Superior temporal gyrus (tissue), 1 donor: ENCODE measurements around the gene RAI2.

ENCODE experiments used
- DNase-seq: peaks from one replicate; pipeline ENCODE4 v3.0.0-alpha.2; 2016; ENCODE audit errors: extremely low spot score

The RAI2 gene

DNA sequence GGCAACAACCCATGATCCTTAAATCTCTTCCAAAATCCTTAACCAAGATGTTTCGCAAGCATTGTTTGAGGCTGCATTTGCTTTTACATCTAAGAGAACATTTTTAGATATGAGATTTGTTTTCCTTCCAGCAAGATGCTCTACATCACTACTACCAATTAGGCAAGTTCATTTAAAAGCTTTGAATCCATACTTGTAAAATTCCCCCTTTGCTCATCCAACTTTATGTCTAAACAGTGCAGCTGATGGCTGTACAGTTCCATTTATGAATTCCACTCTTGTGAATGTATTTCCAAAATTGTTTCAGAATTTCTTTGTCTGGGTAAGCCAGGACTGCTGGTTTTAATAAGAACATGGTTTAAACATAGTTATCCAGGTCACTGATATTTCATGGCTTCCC, 31.5 kb downstream of the RAI2 start:
- peak; percentile 12 for DNase-seq

DNA sequence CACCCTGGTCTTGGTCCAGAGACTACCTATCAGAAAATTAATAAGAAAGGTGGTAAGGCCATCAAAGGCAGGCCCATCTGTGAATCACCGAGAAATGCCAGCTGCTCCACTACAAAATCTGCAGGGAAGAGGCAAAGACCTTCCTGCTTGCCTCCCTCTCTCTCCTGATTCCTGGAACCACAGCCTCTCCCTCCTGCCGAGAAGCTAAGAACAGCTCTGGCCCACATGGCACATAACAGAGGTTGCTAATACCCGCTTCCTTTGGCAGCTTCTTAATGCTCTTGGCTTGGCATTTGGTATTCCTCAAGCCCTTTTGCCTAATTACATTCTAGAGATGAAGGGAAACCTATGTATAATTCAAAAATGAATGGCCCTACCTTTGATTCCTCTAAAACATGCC, 32.9 kb downstream of the RAI2 start:
- DNase-seq, result no peak

- DNase-seq, result no peak
Observed at GRCh38 chrX:17826609-17827496, 34.2 kb downstream of the RAI2 start.

DNA sequence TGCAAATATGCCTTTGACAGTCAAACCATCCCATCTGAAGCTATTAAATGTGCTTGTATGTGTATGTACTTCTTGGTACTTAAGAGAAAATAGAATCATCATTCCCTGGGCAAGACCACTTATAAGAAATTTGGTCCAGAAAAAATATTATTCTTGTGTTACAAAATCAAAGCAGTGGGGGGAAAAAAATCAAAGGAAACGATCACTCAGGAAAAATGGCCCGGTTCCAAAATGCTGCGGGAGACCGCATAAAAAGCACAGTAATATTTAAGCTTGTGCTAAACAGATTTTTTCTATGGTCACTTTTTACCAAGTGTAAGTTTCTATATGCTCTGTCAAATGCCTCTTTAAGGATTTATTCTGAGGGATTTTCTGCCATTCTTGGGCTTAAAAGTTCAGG, 36.1 kb downstream of the RAI2 start:
- DNase-seq, result no peak

GRCh38 chrX:17822351-17822750, 38.7 kb downstream of the RAI2 start:
- DNase-seq, result no peak

DNA sequence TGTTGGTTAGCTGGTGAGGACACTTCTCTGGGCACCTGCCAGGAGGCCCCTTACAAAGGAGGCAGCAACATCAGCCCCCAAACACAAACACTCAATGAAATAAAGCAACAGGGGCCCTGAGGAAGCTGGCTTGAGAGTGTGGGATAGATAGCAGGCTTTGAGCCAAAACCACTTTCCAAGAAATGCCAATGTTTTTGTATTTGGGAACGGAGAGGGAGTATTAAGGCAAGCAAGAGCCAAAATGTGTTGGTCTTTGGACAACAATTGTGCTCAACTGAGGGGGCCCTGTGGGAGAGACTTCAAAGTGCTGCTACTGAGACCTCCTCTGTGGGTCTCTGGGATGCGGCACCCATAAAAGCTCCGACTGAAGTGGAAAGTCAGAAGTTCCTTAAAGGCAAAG, 41.0 kb downstream of the RAI2 start:
- no peak for DNase-seq

DNA sequence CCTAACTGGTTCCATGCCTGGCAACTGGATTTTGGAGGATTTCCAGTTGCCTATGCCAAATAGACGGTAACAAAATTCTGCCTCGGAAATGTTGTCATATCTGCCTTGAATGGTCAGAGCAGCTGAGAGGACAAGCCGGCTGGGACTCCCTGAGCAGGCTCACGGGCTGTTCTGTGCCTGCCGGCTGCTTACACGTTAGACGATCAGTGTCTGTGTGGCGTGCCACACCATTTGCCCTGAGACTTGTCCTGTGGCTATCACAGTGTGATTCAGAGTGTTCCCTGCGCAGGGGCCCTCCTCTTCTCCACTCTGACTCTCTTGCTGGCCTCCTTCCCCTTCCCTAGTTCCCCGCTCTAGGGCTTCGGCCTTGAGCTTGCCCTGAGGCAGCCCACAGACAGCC, 42.4 kb downstream of the RAI2 start:
- no peak for DNase-seq

DNA sequence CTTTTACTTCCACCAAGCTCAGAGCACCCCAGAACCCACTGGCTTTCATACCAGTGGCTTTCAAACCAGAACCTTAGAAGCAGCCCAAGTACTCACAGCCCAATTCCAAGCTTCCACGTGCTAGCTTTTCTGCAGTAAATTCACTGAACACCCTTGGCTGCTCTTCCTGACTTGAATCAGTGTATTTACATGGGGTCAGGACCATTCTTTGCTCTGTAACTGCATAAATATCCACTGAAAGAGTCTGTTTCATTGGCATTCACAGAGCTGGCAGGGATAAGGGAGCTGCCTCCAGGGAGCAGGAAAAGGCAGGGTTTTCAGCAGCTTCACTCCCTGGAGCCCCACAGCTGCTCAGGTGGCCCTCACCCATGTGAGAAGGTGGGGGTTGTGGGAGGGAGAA, 43.8 kb downstream of the RAI2 start:
- no peak for DNase-seq

DNA sequence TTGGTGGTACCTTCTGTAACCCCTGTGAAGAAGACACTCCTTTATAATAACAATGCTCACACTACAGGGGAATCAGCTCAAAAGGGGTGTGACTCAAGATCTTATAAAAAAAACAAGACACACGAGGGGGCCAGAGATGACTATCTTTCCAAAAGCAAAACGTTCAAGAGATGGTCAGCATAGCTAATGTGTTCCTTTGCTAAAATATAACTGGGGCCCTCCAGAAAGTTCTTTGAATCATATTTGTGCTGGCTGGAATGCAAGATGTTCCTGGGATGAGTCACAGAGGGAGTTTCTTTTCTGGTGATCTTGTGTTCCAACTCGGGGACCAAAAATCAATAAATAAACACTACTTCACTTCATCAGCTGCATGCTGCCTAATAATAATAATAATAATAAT, 46.5 kb downstream of the RAI2 start:
- DNase-seq, result no peak

- no peak for DNase-seq
Observed at GRCh38 chrX:17814059-17814458, 47.0 kb downstream of the RAI2 start.

GRCh38 chrX:17813277-17813676, 47.8 kb downstream of the RAI2 start:
- DNase-seq, result no peak

GRCh38 chrX:17812763-17813162, 48.3 kb downstream of the RAI2 start:
- no peak for DNase-seq

DNA sequence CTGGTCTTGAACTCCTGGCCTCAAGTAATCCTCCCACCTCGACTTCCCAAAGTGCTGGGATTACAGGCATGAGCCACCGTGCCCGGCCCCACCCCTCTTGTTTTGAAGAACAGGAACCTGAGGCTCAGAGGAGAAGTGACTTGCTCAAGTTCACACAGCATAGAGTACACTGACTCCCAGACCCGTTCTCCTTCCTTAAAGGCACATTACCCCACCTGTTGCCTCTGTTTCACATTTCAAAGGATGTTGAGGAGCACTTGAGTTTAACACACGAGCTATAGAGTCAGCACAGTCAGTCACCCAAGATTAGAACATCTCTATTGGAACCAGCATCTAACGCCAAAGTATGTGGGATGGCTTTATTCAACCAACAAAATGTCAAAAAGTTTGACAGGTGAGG, 51.1 kb downstream of the RAI2 start:
- DNase-seq, result no peak

DNA sequence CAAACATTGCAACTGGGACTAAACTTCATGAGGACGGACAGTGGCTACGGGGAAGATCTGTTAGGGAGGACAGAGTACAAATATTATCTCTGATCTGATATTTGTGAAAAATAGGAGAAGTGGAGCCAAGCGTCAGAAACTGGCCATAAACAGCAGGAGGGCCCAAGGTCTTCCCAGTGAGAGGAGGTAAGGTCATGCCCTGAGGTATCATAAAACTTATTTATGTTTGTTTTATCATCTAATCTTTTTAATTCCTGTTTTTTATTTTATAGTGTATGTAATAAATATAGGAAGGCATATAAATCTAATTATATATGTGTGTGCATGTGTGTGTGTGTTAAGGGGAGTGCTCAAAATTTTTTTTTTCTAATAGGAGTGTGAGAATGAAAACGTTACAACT, 51.8 kb downstream of the RAI2 start:
- DNase-seq, result no peak

DNA sequence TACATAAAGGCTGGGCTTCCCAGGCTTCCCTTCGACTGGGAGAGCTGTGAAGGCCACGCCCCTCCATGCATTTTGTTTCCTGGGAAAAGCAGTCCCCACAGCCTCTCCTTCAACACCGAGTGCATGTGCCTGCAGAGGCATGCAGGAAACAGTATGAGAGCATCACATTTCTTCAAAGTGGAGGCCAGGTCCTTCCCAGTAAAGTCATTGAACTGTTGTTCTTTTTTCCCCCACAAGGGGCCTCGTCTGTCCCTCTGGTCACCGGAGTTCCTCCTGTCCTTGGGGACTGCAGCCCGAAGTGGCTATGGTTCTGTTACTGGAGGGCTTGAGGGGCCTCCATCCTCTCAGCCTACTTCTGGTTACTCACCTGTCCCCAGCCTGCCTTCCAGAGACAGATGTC, 56.0 kb downstream of the RAI2 start:
- DNase-seq, result no peak

DNA sequence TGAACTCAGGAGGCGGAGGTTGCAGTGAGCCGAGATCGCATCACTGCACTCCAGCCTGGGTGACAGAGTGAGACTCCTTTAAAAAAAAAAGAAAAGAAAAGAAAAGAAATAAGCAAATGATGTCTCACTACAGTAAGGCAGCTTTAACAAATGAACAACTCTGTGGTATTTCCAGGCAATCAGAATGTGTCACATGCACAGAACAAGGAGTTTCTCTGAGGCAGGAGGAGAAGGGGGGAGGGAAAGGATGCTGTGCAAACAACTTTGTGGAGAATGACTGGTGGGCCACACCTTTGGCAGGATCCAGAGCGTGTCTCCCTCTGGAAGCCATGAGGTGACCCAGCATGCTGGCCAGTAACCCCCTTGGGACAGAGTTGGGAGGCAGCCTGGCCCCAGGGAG, 57.6 kb downstream of the RAI2 start:
- DNase-seq, result no peak

GRCh38 chrX:17802756-17803155, 58.3 kb downstream of the RAI2 start:
- DNase-seq, result no peak

- DNase-seq, result no peak
Observed at GRCh38 chrX:17801431-17801830, 59.7 kb downstream of the RAI2 start.

- DNase-seq, result peak; percentile 23
Observed at GRCh38 chrX:17798921-17799320, 62.2 kb downstream of the RAI2 start.

DNA sequence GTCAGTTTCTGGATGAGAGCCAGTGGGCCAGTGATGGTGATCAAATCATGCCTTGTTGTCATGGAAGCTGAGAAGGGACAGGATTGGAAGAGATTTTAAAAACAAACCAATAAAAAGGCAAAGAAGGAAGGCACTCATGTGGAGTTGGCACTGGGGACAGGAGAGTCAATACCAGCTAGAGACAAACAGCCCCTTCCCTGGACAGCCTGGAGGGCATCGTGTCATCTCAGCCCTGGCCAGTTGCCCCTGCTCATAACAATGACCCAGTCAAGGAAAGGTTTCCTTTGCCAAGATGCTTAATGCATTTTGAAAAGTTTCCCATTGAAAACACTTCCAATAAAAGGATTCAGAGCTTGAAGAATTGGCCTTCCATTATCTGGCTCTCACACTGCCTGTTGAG, 68.3 kb downstream of the RAI2 start:
- DNase-seq, result no peak

DNA sequence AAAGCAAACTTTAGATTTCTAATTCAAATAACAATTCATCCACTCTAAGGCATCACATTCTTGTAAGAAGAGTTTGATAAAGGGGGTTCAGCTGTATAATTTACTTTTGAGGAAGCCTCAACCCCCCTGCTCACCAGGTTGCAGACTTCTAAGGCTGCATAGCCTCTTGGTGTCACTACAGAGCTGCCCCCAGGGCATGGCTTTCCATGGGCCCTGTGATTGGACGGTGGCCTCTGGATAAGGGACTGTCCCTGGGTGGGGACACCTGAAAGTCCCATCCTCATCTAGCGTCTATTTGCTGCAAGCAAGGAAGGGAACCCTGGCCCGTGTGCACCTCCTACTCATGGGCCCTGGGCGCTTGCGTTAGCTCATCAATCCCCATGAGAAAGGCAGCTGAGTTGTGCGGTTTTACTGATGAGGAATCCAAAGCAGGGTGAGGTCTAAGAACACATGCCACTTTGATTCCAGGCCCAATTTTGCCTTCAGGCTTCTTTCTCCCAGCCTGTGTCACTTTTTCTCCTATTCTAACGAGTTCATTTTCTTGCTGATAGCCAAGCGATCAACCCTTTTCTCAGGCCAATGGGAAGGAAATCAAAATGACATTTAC, 72.0 kb downstream of the RAI2 start:
- no peak for DNase-seq

DNA sequence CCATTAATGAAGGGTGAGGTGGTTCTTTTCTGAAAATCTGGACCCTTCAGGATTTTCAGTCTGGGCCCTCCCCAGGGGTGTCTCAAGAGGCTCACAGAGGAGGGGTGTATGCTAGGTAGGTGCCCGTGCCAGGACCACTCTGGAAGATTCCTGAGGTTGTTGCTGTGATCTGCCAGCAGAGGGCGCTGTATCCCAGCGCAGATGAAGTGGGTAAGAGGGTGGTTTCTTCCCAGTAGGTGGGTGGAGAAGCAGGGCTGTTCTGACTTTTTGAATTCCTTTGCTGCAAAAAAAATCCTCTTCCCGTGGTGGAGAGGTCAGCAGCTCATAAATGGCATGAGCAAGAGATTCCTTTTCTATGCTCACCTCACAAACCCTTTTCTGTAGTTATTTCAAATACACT, 72.7 kb downstream of the RAI2 start:
- DNase-seq, result peak; percentile 48

DNA sequence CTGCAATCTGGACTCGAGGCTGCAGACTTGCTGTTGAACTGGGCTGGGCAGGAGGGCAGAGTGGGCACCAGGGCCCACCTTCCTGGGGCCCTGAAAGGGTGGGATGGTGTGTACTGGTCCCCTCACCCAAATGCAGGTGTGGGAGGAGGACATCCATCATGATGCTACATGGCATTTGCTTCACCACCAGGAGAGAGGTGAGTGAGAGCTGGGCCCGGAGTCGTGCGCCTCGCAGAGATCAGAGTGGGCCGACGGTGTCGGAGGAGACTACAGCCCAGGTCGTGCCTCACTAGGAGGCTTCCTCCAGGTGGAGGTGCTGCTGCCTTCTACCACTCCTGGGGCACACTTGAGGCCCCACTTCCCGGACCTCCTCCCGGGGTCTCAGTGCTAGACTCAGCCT, 73.5 kb downstream of the RAI2 start:
- DNase-seq, result no peak
